IMR-90 (cell line): Measurements from ENCODE around the gene CCND3. TPM values are rescaled to one million over a fixed set of nuclear protein-coding genes. Genes with fewer than 3 reads are reported as not detected.

Experiments
- ATAC-seq: fragments of 200-7000 bp; cut with Tn5 transposase; 2 replicates; pipeline ENCODE4 v1.9.1; 2020; ENCODE audit warnings: low read depth, mild to moderate bottlenecking, moderate library complexity
- BruUV-seq: library from RNA; stranded (reverse); fragments of 400-500 nt; replicated peaks from 2 replicates; lab custom pipeline; 2021; lab: Mats Ljungman, UMichigan
- CTCF ChIA-PET: fragments of 300-600 bp; formaldehyde crosslinking; extraction: SDS; loops from one replicate; lab custom pipeline; 2021; ENCODE audit warnings: antibody characterized with exemption; lab: Yijun Ruan, JAX
- POLR2A ChIA-PET: fragments of 300-600 bp; sonication (Branson Sonifier 250); formaldehyde crosslinking; loops from one replicate; lab custom pipeline; 2022; ENCODE audit warnings: antibody characterized with exemption; ENCODE audit not compliant: unreplicated experiment; lab: Charles Lee
- DNase-seq: peaks from one replicate; pipeline ENCODE4 v3.0.0; 2013
- H2AFZ ChIP-seq: replicated peaks from 2 replicates; pipeline ENCODE3; 2013; ENCODE audit warnings: low read length, mild to moderate bottlenecking; ENCODE audit not compliant: poor library complexity
- H2AK5ac ChIP-seq: 2 replicates; pipeline ENCODE4 v1.6.1; 2013; ENCODE audit warnings: low read depth, low read length, inconsistent platforms
- H2AK9ac ChIP-seq: replicated peaks from 2 replicates; pipeline ENCODE3; 2013; ENCODE audit warnings: mild to moderate bottlenecking, low read depth, low read length, moderate library complexity; ENCODE audit not compliant: poor library complexity
- H2BK120ac ChIP-seq: 2 replicates; pipeline ENCODE4 v1.6.1; 2013; ENCODE audit warnings: low read depth, low read length, inconsistent platforms
- H2BK15ac ChIP-seq: 3 replicates; pipeline ENCODE4 v1.6.1; 2013; ENCODE audit warnings: low read depth, low read length, inconsistent platforms
- H2BK20ac ChIP-seq: 2 replicates; pipeline ENCODE4 v1.6.1; 2013; ENCODE audit warnings: low read depth, mild to moderate bottlenecking, inconsistent platforms, low read length, moderate library complexity
- H2BK5ac ChIP-seq: 2 replicates; pipeline ENCODE4 v1.6.1; 2013; ENCODE audit warnings: mild to moderate bottlenecking, low read depth, low read length, inconsistent platforms; ENCODE audit not compliant: poor library complexity, severe bottlenecking
- H3K14ac ChIP-seq: replicated peaks from 2 replicates; pipeline ENCODE4 v1.6.1; 2013; ENCODE audit warnings: low read depth, low read length, inconsistent platforms
- H3K18ac ChIP-seq: 2 replicates; pipeline ENCODE4 v1.6.1; 2013; ENCODE audit warnings: low read depth, low read length, control low read depth
- H3K23ac ChIP-seq: 2 replicates; pipeline ENCODE4 v1.6.1; 2013; ENCODE audit warnings: low read depth, low read length, inconsistent platforms
- H3K27ac ChIP-seq: 2 replicates; pipeline ENCODE4 v1.5.1; 2013; ENCODE audit warnings: mild to moderate bottlenecking, control low read depth, low read length; ENCODE audit not compliant: insufficient read depth
- H3K27me3 ChIP-seq: 2 replicates; pipeline ENCODE4 v1.6.1; 2013; ENCODE audit warnings: low read length; ENCODE audit not compliant: control insufficient read depth, insufficient read depth
- H3K36me3 ChIP-seq: 2 replicates; pipeline ENCODE4 v1.6.1; 2013; ENCODE audit warnings: low read length, mixed read lengths; ENCODE audit not compliant: control insufficient read depth, insufficient read depth
- H3K4ac ChIP-seq: 2 replicates; pipeline ENCODE4 v1.6.1; 2013; ENCODE audit warnings: low read depth, low read length, inconsistent platforms
- H3K4me1 ChIP-seq: 2 replicates; pipeline ENCODE4 v1.6.1; 2013; ENCODE audit warnings: low read length, mixed read lengths; ENCODE audit not compliant: control insufficient read depth, insufficient read depth
- H3K4me2 ChIP-seq: 2 replicates; pipeline ENCODE4 v1.6.1; 2013; ENCODE audit warnings: low read depth, mild to moderate bottlenecking, control low read depth, low read length, moderate library complexity
- H3K4me3 ChIP-seq: 2 replicates; pipeline ENCODE4 v1.5.1; 2013; ENCODE audit warnings: low read depth, mild to moderate bottlenecking, control low read depth, low read length, moderate library complexity; ENCODE audit not compliant: insufficient read depth
- H3K56ac ChIP-seq: 2 replicates; pipeline ENCODE4 v1.6.1; 2013; ENCODE audit warnings: low read length, inconsistent platforms; ENCODE audit not compliant: insufficient read depth; ENCODE audit errors: extremely low read depth
- H3K79me1 ChIP-seq, 2 experiments: 2 replicates each; pipeline ENCODE4 v1.6.1; 2013; ENCODE audit warnings: low read length in 2 of 2, inconsistent platforms in 1 of 2, low read depth in 1 of 2
- H3K9ac ChIP-seq: 2 replicates; pipeline ENCODE4 v1.6.1; 2013; ENCODE audit warnings: low read depth, low read length, control low read depth
- H3K9me1 ChIP-seq: 2 replicates; pipeline ENCODE4 v1.6.1; 2013; ENCODE audit warnings: low read length, inconsistent platforms; ENCODE audit not compliant: insufficient read depth
- H3K9me3 ChIP-seq: 2 replicates; pipeline ENCODE4 v1.6.1; 2013; ENCODE audit warnings: low read length; ENCODE audit not compliant: control insufficient read depth, insufficient read depth
- H4K20me1 ChIP-seq: 2 replicates; pipeline ENCODE4 v1.6.1; 2013; ENCODE audit warnings: low read length, inconsistent platforms; ENCODE audit not compliant: insufficient read depth
- H4K5ac ChIP-seq: 2 replicates; pipeline ENCODE4 v1.6.1; 2013; ENCODE audit warnings: mild to moderate bottlenecking, low read depth, low read length, control low read depth
- H4K8ac ChIP-seq, 2 experiments: 2 replicates each; pipeline ENCODE4 v1.6.1; 2013; ENCODE audit warnings: low read depth in 2 of 2, low read length in 2 of 2, control low read depth in 1 of 2, inconsistent platforms in 1 of 2
- H4K91ac ChIP-seq: 2 replicates; pipeline ENCODE4 v1.6.1; 2013; ENCODE audit warnings: low read depth, low read length, inconsistent platforms; ENCODE audit not compliant: insufficient read depth
- BHLHE40 ChIP-seq: fragments of 150-350 bp; IDR thresholded peaks from 2 replicates; pipeline ENCODE4 v1.6.1; 2016; ENCODE audit warnings: mild to moderate bottlenecking, low read depth, low read length
- CEBPB ChIP-seq: IDR thresholded peaks from 2 replicates; pipeline ENCODE4 v1.6.1; 2012; ENCODE audit warnings: low read depth, low read length, improper control_type of control experiment
- CHD1 ChIP-seq: IDR thresholded peaks from 2 replicates; pipeline ENCODE4 v1.6.1; 2012; ENCODE audit warnings: low read depth, low read length, improper control_type of control experiment
- ELK1 ChIP-seq: fragments of 150-350 bp; IDR thresholded peaks from 2 replicates; pipeline ENCODE4 v1.6.1; 2016; ENCODE audit warnings: low read depth, mild to moderate bottlenecking, low read length, moderate library complexity, borderline replicate concordance
- FOS ChIP-seq: fragments of 150-350 bp; IDR thresholded peaks from 2 replicates; pipeline ENCODE4 v1.6.1; 2016; ENCODE audit warnings: low read depth, low read length
- MAFK ChIP-seq: IDR thresholded peaks from 2 replicates; pipeline ENCODE4 v1.6.1; 2012; ENCODE audit warnings: low read depth, low read length, improper control_type of control experiment
- MAZ ChIP-seq: IDR thresholded peaks from 2 replicates; pipeline ENCODE4 v1.6.1; 2012; ENCODE audit warnings: low read depth, mild to moderate bottlenecking, low read length, improper control_type of control experiment, moderate library complexity, borderline replicate concordance
- MXI1 ChIP-seq: IDR thresholded peaks from 2 replicates; pipeline ENCODE4 v1.6.1; 2012; ENCODE audit warnings: low read depth, mild to moderate bottlenecking, low read length, moderate library complexity, borderline replicate concordance
- NFE2L2 ChIP-seq: fragments of 150-350 bp; IDR thresholded peaks from 2 replicates; pipeline ENCODE4 v1.6.1; 2016; ENCODE audit warnings: low read depth, mild to moderate bottlenecking, low read length
- POLR2A ChIP-seq: IDR thresholded peaks from 2 replicates; pipeline ENCODE4 v1.6.1; 2012; ENCODE audit warnings: mild to moderate bottlenecking, low read depth, low read length
- RAD21 ChIP-seq: IDR thresholded peaks from 2 replicates; pipeline ENCODE4 v1.6.1; 2012; ENCODE audit warnings: low read length, improper control_type of control experiment
- RCOR1 ChIP-seq: IDR thresholded peaks from 2 replicates; pipeline ENCODE4 v1.6.1; 2012; ENCODE audit warnings: mild to moderate bottlenecking, low read length, improper control_type of control experiment; ENCODE audit not compliant: insufficient replicate concordance
- RFX5 ChIP-seq: IDR thresholded peaks from 2 replicates; pipeline ENCODE4 v1.8.0; 2012; ENCODE audit warnings: low read depth, mild to moderate bottlenecking, low read length, moderate library complexity
- SMC3 ChIP-seq: fragments of 150-350 bp; IDR thresholded peaks from 2 replicates; pipeline ENCODE4 v1.6.1; 2016; ENCODE audit warnings: low read depth, mild to moderate bottlenecking, antibody characterized with exemption, low read length, moderate library complexity
- USF2 ChIP-seq: fragments of 150-350 bp; IDR thresholded peaks from 2 replicates; pipeline ENCODE4 v1.6.1; 2017; ENCODE audit warnings: mild to moderate bottlenecking, antibody characterized with exemption, low read length, low read depth
- WGBS, 2 experiments: methylation state at CpG; one replicate each; pipeline versions ENCODE4 v1.1.5 to v1.1.7; 2013; ENCODE audit warnings: missing lambda C conversion rate in 2 of 2; ENCODE audit not compliant: insufficient read length in 1 of 2; ENCODE audit errors: extremely low coverage in 2 of 2; 5-methylcytosine and 5-hydroxymethylcytosine counted together
- dilution Hi-C: fragments of 300-500 bp; cut with HindIII; formaldehyde crosslinking; loops from one replicate; pipeline ENCODE4 v1.14.3; 2018; ENCODE audit warnings: low sequenced_read_pairs; ENCODE audit not compliant: unreplicated experiment
- in situ Hi-C: fragments of 300-500 bp; cut with MboI; formaldehyde crosslinking; loops from 3 replicates; pipeline ENCODE4 v1.14.3; 2019; ENCODE audit warnings: low sequenced_read_pairs, inconsistent platforms, mixed read lengths
- intact Hi-C: fragments of 100-400 bp; cut with micrococcal nuclease; formaldehyde crosslinking; loops from 2 replicates; pipeline ENCODE4 v1.10.0; 2022
- polyA plus RNA-seq, 3 experiments: library from polyadenylated mRNA; depleted of rRNA; stranded (reverse); fragments of >200 nt; gene quantifications; 2 replicates each; pipeline ENCODE4 v1.2.3, GENCODE V29; 2012; ENCODE audit warnings: low replicate concordance in 1 of 3
- total RNA-seq: library from RNA; depleted of rRNA; stranded (reverse); fragments of >200 nt; gene quantifications from 2 replicates; pipeline ENCODE4 v1.2.3, GENCODE V29; 2012
- TF ChIP-seq, protein P1 (sequence below): conservative IDR thresholded peaks from 2 replicates; pipeline ENCODE4 v1.5.1; 2012; ENCODE audit warnings: mild to moderate bottlenecking, low read depth, low read length, improper control_type of control experiment

Gene CCND3
- total and polyA plus RNA-seq, 2 of the 4 experiments (the other 2 are of a cell fraction): 19.2 to 61.9 TPM

- Histone ChIP-seq H3K9ac (no peak overlapping the region), H3K9me1 (no peaks in the 10 kb centered on the region), H4K20me1 (peaks cover 39% of the 10 kb centered on the region), H2BK120ac (no peak overlapping the region), H4K5ac (no peak overlapping the region), H2AFZ (no peak overlapping the region), H3K9me3 (no peaks in the 10 kb centered on the region), H4K8ac (no peak overlapping the region), H3K23ac (no peak overlapping the region), H3K18ac (no peak overlapping the region), H3K56ac (no peak overlapping the region), H2BK5ac (no peak overlapping the region), H2BK20ac (no peak overlapping the region), H3K36me3 (peaks cover 70% of the 10 kb centered on the region), H3K14ac (no peak overlapping the region), H3K27me3 (no peaks in the 10 kb centered on the region), H3K4ac (no peak overlapping the region), H2BK15ac (no peak overlapping the region), H4K91ac (no peak overlapping the region), H2AK9ac (no peak overlapping the region), H2AK5ac (no peak overlapping the region), H3K79me1 (peaks cover 32 to 55% of the 10 kb centered on the region in 2 experiments), H3K27ac (no peak overlapping the region), H3K4me1 (peaks cover 3% of the 10 kb centered on the region; the same call in 1 of the 2 replicates), H3K4me2 (no peak overlapping the region), H3K4me3 (no peak overlapping the region)
- BruUV-seq: no TSS peak
- WGBS, 2 experiments: 94% methylated on average over 13 of the region's 15 CpGs; no CpG with 5 or more reads in 1 of the 2 experiments
- in situ Hi-C loops (loop anchor here (5.0 to 10.0 kb wide), 2 partner anchors 85 to 148 kb away; partner anchors contain the start of genes PRICKLE4 and TOMM6), intact Hi-C loops (no loop called here), dilution Hi-C loops (no loop called here)
- DNase-seq (no peak), ATAC-seq (no peak)
- CTCF ChIA-PET: no interaction called here
- POLR2A ChIA-PET: no interaction called here
- no peak for TF ChIP-seq MXI1
- no peak for TF ChIP-seq RFX5
- TF ChIP-seq USF2: no peak
- no peak for TF ChIP-seq POLR2A
- no peak for TF ChIP-seq MAZ
- TF ChIP-seq ELK1: no peak
- TF ChIP-seq CHD1: no peak
- no peak for TF ChIP-seq RCOR1
- TF ChIP-seq FOS: no peak
- TF ChIP-seq, protein P1, sequence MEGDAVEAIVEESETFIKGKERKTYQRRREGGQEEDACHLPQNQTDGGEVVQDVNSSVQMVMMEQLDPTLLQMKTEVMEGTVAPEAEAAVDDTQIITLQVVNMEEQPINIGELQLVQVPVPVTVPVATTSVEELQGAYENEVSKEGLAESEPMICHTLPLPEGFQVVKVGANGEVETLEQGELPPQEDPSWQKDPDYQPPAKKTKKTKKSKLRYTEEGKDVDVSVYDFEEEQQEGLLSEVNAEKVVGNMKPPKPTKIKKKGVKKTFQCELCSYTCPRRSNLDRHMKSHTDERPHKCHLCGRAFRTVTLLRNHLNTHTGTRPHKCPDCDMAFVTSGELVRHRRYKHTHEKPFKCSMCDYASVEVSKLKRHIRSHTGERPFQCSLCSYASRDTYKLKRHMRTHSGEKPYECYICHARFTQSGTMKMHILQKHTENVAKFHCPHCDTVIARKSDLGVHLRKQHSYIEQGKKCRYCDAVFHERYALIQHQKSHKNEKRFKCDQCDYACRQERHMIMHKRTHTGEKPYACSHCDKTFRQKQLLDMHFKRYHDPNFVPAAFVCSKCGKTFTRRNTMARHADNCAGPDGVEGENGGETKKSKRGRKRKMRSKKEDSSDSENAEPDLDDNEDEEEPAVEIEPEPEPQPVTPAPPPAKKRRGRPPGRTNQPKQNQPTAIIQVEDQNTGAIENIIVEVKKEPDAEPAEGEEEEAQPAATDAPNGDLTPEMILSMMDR: no peak
- TF ChIP-seq BHLHE40: no peak
- no peak for TF ChIP-seq CEBPB
- TF ChIP-seq SMC3: no peak
- TF ChIP-seq NFE2L2: no peak
- TF ChIP-seq RAD21: no peak
- TF ChIP-seq MAFK: no peak
Observed at GRCh38 chr6:41932378-41932777, 9.2 kb downstream of the CCND3 start.
